GM23248 (cell line): ENCODE data around the gene ICA1.

Source experiments
- EZH2 ChIP-seq: fragments of 200-600 bp; sonication (generic); IDR thresholded peaks from 2 replicates; pipeline ENCODE4 v1.6.1; 2018; ENCODE audit warnings: antibody characterized with exemption, mild to moderate bottlenecking; ENCODE audit not compliant: insufficient read depth, poor library complexity, severe bottlenecking
- EZH2phosphoT487 ChIP-seq: fragments of 200-600 bp; sonication (generic); IDR thresholded peaks from 2 replicates; pipeline ENCODE4 v1.6.1; 2018; ENCODE audit warnings: antibody characterized with exemption, moderate library complexity, mild to moderate bottlenecking, low read depth; ENCODE audit not compliant: insufficient read depth

DNA sequence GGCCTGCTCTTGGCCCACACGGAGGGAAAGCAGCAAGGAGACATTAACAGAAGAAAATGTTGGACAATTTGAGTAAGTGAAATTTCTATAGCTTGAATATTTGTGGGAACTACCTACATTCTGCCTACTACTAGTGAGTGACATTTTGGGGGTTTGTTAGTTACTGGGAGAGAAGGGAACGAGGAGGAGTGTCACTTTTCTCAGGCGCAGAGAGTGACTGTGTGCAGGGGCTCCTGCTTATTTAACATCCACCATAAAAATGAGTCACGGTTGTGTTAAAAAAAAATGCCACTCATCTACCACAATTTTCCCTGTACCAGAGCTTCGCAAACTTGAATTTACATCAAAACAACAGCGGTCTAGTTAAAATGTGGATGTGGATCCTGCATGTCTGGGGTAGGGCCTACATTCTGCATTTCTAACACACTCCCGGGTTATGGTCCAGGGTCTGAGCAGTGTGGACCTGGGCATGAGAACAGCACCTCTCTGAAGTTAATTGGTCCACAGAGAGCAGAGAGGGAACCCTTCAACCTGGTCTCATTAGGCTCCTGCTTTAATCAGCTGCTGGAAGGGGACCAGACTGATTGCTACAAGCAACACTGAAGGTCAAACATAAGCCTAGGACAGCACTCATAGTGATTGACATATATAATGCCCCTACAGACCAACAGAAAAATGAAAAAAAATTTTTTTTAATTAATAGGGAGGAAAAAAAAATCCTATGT, 41.4 kb downstream of the ICA1 start:
- TF ChIP-seq EZH2phosphoT487 (no peak), EZH2 (no peak)
